PC-9 (cell line): Measurements from ENCODE around the gene SLC35E3. TPM values are rescaled to one million over a fixed set of nuclear protein-coding genes. Genes with fewer than 3 reads are reported as not detected.

ENCODE experiments used
- BruUV-seq: library from RNA; stranded (reverse); fragments of 400-500 nt; replicated peaks from 2 replicates; lab custom pipeline; 2021; lab: Mats Ljungman, UMichigan
- CTCF ChIA-PET: fragments of 300-600 bp; sonication (Branson Sonifier 250); formaldehyde crosslinking; loops from one replicate; lab custom pipeline; 2022; ENCODE audit warnings: antibody characterized with exemption; lab: Charles Lee
- POLR2A ChIA-PET: fragments of 300-600 bp; sonication (Branson Sonifier 250); formaldehyde crosslinking; loops from one replicate; lab custom pipeline; 2022; ENCODE audit warnings: antibody characterized with exemption; ENCODE audit not compliant: unreplicated experiment; lab: Charles Lee
- DNase-seq, 2 experiments: peaks; one replicate each; pipeline versions ENCODE4 v3.0.0 to v3.0.0-alpha.2; 2015 to 2022; ENCODE audit warnings: mixed read lengths in 1 of 2
- H2AFZ ChIP-seq: fragments of 200-600 bp; sonication (generic); 2 replicates; pipeline ENCODE4 v1.8.1; 2017; ENCODE audit warnings: antibody characterized with exemption
- H3F3A ChIP-seq: fragments of 200-600 bp; sonication (generic); 2 replicates; pipeline ENCODE4 v1.8.1; 2017; ENCODE audit warnings: antibody characterized with exemption, mild to moderate bottlenecking, low read depth; ENCODE audit not compliant: insufficient read depth
- H3K27ac ChIP-seq: fragments of 200-600 bp; sonication (generic); 2 replicates; pipeline ENCODE4 v1.6.1; 2016; ENCODE audit warnings: mixed run types
- H3K27me3 ChIP-seq: fragments of 200-600 bp; sonication (generic); 2 replicates; pipeline ENCODE4 v1.6.1; 2016; ENCODE audit warnings: low read depth, mixed run types; ENCODE audit not compliant: insufficient read depth
- H3K36me3 ChIP-seq: fragments of 200-600 bp; sonication (generic); 2 replicates; pipeline ENCODE4 v1.6.1; 2016; ENCODE audit warnings: low read depth, mixed run types
- H3K4me1 ChIP-seq: fragments of 200-600 bp; sonication (generic); replicated peaks from 2 replicates; pipeline ENCODE4 v1.6.1; 2016; ENCODE audit warnings: mixed run types; ENCODE audit not compliant: insufficient read depth
- H3K4me2 ChIP-seq: fragments of 200-600 bp; sonication (generic); 2 replicates; pipeline ENCODE4 v1.6.1; 2017; ENCODE audit warnings: mixed run types
- H3K4me3 ChIP-seq: fragments of 200-600 bp; sonication (generic); 2 replicates; pipeline ENCODE4 v1.6.1; 2016; ENCODE audit warnings: mixed run types
- H3K79me2 ChIP-seq: fragments of 200-600 bp; sonication (generic); 2 replicates; pipeline ENCODE4 v1.6.1; 2017; ENCODE audit warnings: low read depth, mixed run types
- H3K9me2 ChIP-seq: fragments of 200-600 bp; sonication (generic); 2 replicates; pipeline ENCODE4 v1.8.1; 2017; ENCODE audit warnings: mild to moderate bottlenecking; ENCODE audit not compliant: insufficient read depth
- H3K9me3 ChIP-seq: fragments of 200-600 bp; sonication (generic); 2 replicates; pipeline ENCODE4 v1.8.1; 2016; ENCODE audit warnings: low read depth; ENCODE audit not compliant: insufficient read depth
- H4K20me1 ChIP-seq: fragments of 200-600 bp; sonication (generic); 2 replicates; pipeline ENCODE4 v1.8.1; 2017; ENCODE audit not compliant: insufficient read depth
- CTCF ChIP-seq: fragments of 200-600 bp; sonication (generic); conservative IDR thresholded peaks from 2 replicates; pipeline ENCODE4 v1.6.1; 2017; ENCODE audit warnings: mixed run types, antibody characterized with exemption, mild to moderate bottlenecking, moderate library complexity
- EZH2 ChIP-seq: fragments of 200-600 bp; sonication (generic); IDR thresholded peaks from 2 replicates; pipeline ENCODE4 v1.8.0; 2017; ENCODE audit warnings: antibody characterized with exemption, low read depth
- intact Hi-C: fragments of 100-400 bp; cut with micrococcal nuclease; formaldehyde crosslinking; loops from one replicate; pipeline ENCODE4 v1.10.0; 2022; ENCODE audit not compliant: unreplicated experiment
- total RNA-seq: library from RNA; stranded (reverse); gene quantifications from 2 replicates; pipeline ENCODE4 v1.2.3, GENCODE V29; 2021

Gene SLC35E3
- total RNA-seq, 1 experiment from 2014 or later: 10.7 TPM

DNA sequence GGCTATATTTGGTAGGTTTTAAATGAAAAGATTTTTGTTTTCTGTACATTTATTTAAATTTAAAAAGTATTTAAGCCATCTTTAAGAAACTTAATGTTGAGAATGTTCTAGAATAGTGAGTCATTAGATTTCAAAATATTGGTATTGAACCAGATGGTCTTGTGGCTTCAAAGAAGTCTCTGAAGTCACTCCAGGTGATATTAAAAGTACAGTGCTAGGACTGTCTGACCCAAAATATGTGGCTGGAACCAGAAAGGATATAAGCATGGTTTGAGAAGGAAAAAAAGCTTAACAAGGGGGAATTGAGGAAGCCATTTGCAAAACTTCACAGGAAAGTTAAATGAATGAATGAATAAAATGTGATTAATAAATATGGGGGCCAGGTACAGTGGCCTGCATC is 33.3 kb downstream of the SLC35E3 start:
- no peaks in the 10 kb centered on the region for H3K9me3 ChIP-seq
- no peaks in the 10 kb centered on the region for H3K9me2 ChIP-seq
- intact Hi-C loops: no loop called here
- no peak overlapping the region for H3K4me3 ChIP-seq
- no peaks in the 10 kb centered on the region for H3K79me2 ChIP-seq
- POLR2A ChIA-PET: no interaction called here
- no peak overlapping the region for H2AFZ ChIP-seq
- TF ChIP-seq CTCF (no peak), EZH2 (no peak)
- H3K4me2 ChIP-seq: no peak overlapping the region
- H4K20me1 ChIP-seq: no peaks in the 10 kb centered on the region
- H3K36me3 ChIP-seq: no peaks in the 10 kb centered on the region
- CTCF ChIA-PET: no interaction called here
- no peak for DNase-seq
- H3K27ac ChIP-seq: no peak overlapping the region
- no peaks in the 10 kb centered on the region for H3F3A ChIP-seq
- no TSS peak for BruUV-seq
- no peaks in the 10 kb centered on the region for H3K27me3 ChIP-seq
- H3K4me1 ChIP-seq: no peaks in the 10 kb centered on the region

GRCh38 chr12:68780731-68781130 is 34.8 kb downstream of the SLC35E3 start:
- no peak for DNase-seq
- intact Hi-C loops: no loop called here
- TF ChIP-seq CTCF (no peak), EZH2 (no peak)
- H3K9me2 ChIP-seq: no peaks in the 10 kb centered on the region
- no peak overlapping the region for H3K4me2 ChIP-seq
- no TSS peak for BruUV-seq
- H4K20me1 ChIP-seq: no peaks in the 10 kb centered on the region
- no peak overlapping the region for H3K27ac ChIP-seq
- no peaks in the 10 kb centered on the region for H3K4me1 ChIP-seq
- ChIA-PET CTCF (no interaction called here), POLR2A (no interaction called here)
- no peaks in the 10 kb centered on the region for H3K9me3 ChIP-seq
- no peaks in the 10 kb centered on the region for H3F3A ChIP-seq
- no peak overlapping the region for H3K4me3 ChIP-seq
- no peaks in the 10 kb centered on the region for H3K36me3 ChIP-seq
- H3K79me2 ChIP-seq: no peaks in the 10 kb centered on the region
- no peak overlapping the region for H2AFZ ChIP-seq
- no peaks in the 10 kb centered on the region for H3K27me3 ChIP-seq

DNA sequence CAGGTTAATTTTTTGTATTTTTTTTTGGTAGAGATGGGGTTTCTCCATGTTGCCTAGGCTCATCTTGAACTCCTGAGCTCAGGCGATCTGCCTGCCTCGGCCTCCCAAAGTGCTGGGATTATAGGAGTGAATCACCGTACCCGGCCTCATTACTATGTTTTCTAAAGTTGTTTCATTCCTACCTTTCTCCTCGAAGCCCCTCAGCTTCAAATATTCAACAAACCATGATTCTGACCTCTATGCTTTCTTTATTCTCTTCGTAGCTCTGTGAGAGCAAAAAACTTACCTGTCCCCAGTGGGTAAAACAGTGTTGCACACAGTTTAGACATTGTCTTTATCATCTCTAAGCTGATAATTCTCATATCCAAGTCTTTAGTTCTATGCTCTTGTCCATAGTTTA is 35.8 kb downstream of the SLC35E3 start:
- no TSS peak for BruUV-seq
- intact Hi-C loops: no loop called here
- Histone ChIP-seq H3K9me2 (no peaks in the 10 kb centered on the region), H3F3A (no peaks in the 10 kb centered on the region), H3K79me2 (no peaks in the 10 kb centered on the region), H3K9me3 (no peaks in the 10 kb centered on the region), H3K27me3 (no peaks in the 10 kb centered on the region), H3K4me2 (no peak overlapping the region), H3K36me3 (no peaks in the 10 kb centered on the region), H3K27ac (no peak overlapping the region), H3K4me3 (no peak overlapping the region), H2AFZ (no peak overlapping the region), H3K4me1 (peaks cover under 1% of the 10 kb centered on the region; the same call in 1 of the 2 replicates), H4K20me1 (no peaks in the 10 kb centered on the region)
- ChIA-PET CTCF (no interaction called here), POLR2A (no interaction called here)
- no peak for DNase-seq
- TF ChIP-seq CTCF (no peak), EZH2 (no peak)
